Endodermal cell (in vitro differentiated cells): ENCODE measurements around the gene ADK. TPM values are rescaled to one million over a fixed set of nuclear protein-coding genes. Genes with fewer than 3 reads are reported as not detected.
"Not testable (repeated sequence)": the region's sequence is repeated elsewhere in the genome, so short reads cannot be mapped to it uniquely, and the experiment has no call there.

Experiments
- DNase-seq: peaks from one replicate; pipeline ENCODE4 v3.0.0-alpha.2; 2017
- H3K27ac ChIP-seq: 2 replicates; pipeline ENCODE4 v1.5.1; 2013; ENCODE audit warnings: mild to moderate bottlenecking, low read depth, low read length, moderate library complexity
- H3K27me3 ChIP-seq: 2 replicates; pipeline ENCODE4 v1.6.1; 2013; ENCODE audit warnings: mild to moderate bottlenecking, low read length, moderate library complexity; ENCODE audit not compliant: insufficient read depth, control insufficient read depth, poor library complexity, severe bottlenecking
- H3K36me3 ChIP-seq: 2 replicates; pipeline ENCODE4 v1.7.0; 2013; ENCODE audit warnings: mild to moderate bottlenecking, low read length, moderate library complexity; ENCODE audit not compliant: control insufficient read depth, insufficient read depth
- H3K4me1 ChIP-seq: one replicate; pipeline ENCODE4 v1.7.0; 2013; ENCODE audit warnings: low read length; ENCODE audit not compliant: control insufficient read depth, insufficient read depth
- H3K4me3 ChIP-seq: 2 replicates; pipeline ENCODE4 v1.5.1; 2013; ENCODE audit warnings: mild to moderate bottlenecking, low read length, moderate library complexity
- H3K9ac ChIP-seq: 2 replicates; pipeline ENCODE4 v1.6.1; 2013; ENCODE audit warnings: mild to moderate bottlenecking, low read length, moderate library complexity; ENCODE audit not compliant: poor library complexity, severe bottlenecking; ENCODE audit errors: extremely low read depth
- H3K9me3 ChIP-seq: 2 replicates; pipeline ENCODE4 v1.6.1; 2013; ENCODE audit warnings: mild to moderate bottlenecking, low read length, moderate library complexity; ENCODE audit not compliant: control insufficient read depth
- H3K27ac Mint-ChIP-seq: 2 replicates; pipeline ENCODE4 v1.8.0; 2020; ENCODE audit warnings: mixed read lengths
- H3K27me3 Mint-ChIP-seq: 2 replicates; pipeline ENCODE4 v1.8.0; 2021; ENCODE audit warnings: mild to moderate bottlenecking, mixed read lengths; ENCODE audit not compliant: insufficient read depth
- H3K36me3 Mint-ChIP-seq: 2 replicates; pipeline ENCODE4 v1.8.0; 2020; ENCODE audit warnings: low read depth, mixed read lengths
- H3K4me1 Mint-ChIP-seq: 2 replicates; pipeline ENCODE4 v1.8.0; 2020; ENCODE audit warnings: mixed read lengths
- H3K4me3 Mint-ChIP-seq: 2 replicates; pipeline ENCODE4 v1.8.0; 2020; ENCODE audit warnings: mild to moderate bottlenecking, moderate library complexity, mixed read lengths
- H3K9me3 Mint-ChIP-seq: 2 replicates; pipeline ENCODE4 v1.8.0; 2020; ENCODE audit warnings: mild to moderate bottlenecking, mixed read lengths
- WGBS, 2 experiments: methylation state at CpG; one replicate each; pipeline versions ENCODE4 v1.1.5 to v1.1.7; 2013; ENCODE audit warnings: missing lambda C conversion rate in 2 of 2, mixed read lengths in 1 of 2; ENCODE audit not compliant: insufficient coverage in 1 of 2, insufficient read length in 1 of 2; 5-methylcytosine and 5-hydroxymethylcytosine counted together
- total RNA-seq, 2 donors: library from RNA; stranded (reverse); fragmentation: NEBNext Ultra II Directional in 1 of 2; extraction: Animal tissue kit (Norgen Biotek cat#: 25700) in 1 of 2; gene quantifications; 2 replicates in 1 of 2; 3 replicates in 1 of 2; pipeline ENCODE4 v1.2.1, GENCODE V29; 2021
- TF ChIP-seq, protein P1 (sequence below): fragments of 200-600 bp; sonication (generic); conservative IDR thresholded peaks from 2 replicates; pipeline ENCODE4 v1.5.0; 2021; ENCODE audit warnings: antibody characterized with exemption, mild to moderate bottlenecking

The ADK gene
- total RNA-seq, 2 donors from 2014 or later: 23.6 to 36.7 TPM

- no peak for DNase-seq
- no peaks in the 10 kb centered on the region for H3K27me3 Mint-ChIP-seq
- H3K4me3 Mint-ChIP-seq: no peak overlapping the region
- H3K27ac Mint-ChIP-seq: no peak overlapping the region
- H3K4me1 Mint-ChIP-seq: no peaks in the 10 kb centered on the region
- H3K9ac ChIP-seq: no peak overlapping the region
- TF ChIP-seq, protein P1, sequence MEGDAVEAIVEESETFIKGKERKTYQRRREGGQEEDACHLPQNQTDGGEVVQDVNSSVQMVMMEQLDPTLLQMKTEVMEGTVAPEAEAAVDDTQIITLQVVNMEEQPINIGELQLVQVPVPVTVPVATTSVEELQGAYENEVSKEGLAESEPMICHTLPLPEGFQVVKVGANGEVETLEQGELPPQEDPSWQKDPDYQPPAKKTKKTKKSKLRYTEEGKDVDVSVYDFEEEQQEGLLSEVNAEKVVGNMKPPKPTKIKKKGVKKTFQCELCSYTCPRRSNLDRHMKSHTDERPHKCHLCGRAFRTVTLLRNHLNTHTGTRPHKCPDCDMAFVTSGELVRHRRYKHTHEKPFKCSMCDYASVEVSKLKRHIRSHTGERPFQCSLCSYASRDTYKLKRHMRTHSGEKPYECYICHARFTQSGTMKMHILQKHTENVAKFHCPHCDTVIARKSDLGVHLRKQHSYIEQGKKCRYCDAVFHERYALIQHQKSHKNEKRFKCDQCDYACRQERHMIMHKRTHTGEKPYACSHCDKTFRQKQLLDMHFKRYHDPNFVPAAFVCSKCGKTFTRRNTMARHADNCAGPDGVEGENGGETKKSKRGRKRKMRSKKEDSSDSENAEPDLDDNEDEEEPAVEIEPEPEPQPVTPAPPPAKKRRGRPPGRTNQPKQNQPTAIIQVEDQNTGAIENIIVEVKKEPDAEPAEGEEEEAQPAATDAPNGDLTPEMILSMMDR: no peak
- no peaks in the 10 kb centered on the region for H3K4me1 ChIP-seq
- H3K9me3 Mint-ChIP-seq: no peaks in the 10 kb centered on the region
- H3K9me3 ChIP-seq: no peaks in the 10 kb centered on the region
- no peak overlapping the region for H3K4me3 ChIP-seq
- no peaks in the 10 kb centered on the region for H3K36me3 Mint-ChIP-seq
- no peak overlapping the region for H3K27ac ChIP-seq
- no peaks in the 10 kb centered on the region for H3K27me3 ChIP-seq
- WGBS, 2 experiments: 99% methylated on average over 4 of the region's 4 CpGs; no CpG with 5 or more reads in 1 of the 2 experiments
- no peaks in the 10 kb centered on the region for H3K36me3 ChIP-seq
These were observed 340.0 kb downstream of the ADK start for GRCh38 chr10:74491014-74491413.

DNA sequence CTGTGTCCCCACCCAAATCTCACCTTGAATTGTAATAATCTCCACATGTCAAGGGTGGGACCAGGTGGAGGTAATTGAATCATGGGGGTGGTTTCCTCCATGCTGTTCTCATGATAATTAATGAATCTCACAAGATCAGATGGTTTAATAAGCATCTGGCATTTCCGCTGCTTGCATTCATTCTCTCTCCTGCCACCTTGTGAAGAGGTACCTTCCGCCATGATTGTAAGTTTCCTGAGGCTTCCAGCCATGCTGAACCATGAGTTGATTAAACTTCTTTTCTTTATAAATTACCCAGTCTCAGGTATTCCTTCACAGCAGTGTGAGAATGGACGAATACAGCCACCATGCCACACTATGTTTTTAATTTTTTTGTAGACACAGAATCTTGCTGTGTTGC lies 345.3 kb downstream of the ADK start:
- H3K36me3 Mint-ChIP-seq, H3K27ac Mint-ChIP-seq, H3K27ac ChIP-seq, H3K9me3 ChIP-seq, H3K36me3 ChIP-seq, H3K4me1 ChIP-seq, H3K27me3 ChIP-seq, H3K27me3 Mint-ChIP-seq, DNase-seq, H3K9me3 Mint-ChIP-seq, H3K4me1 Mint-ChIP-seq, H3K4me3 ChIP-seq, H3K4me3 Mint-ChIP-seq, H3K9ac ChIP-seq: not testable (repeated sequence)
- WGBS, 2 experiments: 97 to 100% methylated on average over 1 to 3 of the region's 3 CpGs

DNA sequence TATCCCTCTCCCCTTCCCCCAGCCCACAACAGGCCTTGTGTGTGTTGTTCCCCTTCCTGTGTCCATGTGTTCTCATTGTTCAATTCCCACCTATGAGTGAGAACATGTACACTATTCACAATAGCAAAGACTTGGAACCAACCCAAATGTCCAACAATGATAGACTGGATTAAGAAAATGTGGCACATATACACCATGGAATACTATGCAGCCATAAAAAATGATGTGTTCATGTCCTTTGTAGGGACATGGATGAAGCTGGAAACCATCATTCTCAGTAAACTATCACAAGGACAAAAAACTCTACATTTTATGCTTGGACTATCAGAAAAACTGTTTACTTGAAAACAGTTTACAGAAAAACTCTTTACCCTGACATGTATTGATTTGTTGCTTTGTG lies 347.6 kb downstream of the ADK start:
- not testable (repeated sequence) for H3K4me3 ChIP-seq, H3K9ac ChIP-seq, H3K27ac Mint-ChIP-seq, H3K9me3 ChIP-seq, DNase-seq, H3K27ac ChIP-seq, H3K9me3 Mint-ChIP-seq, H3K27me3 ChIP-seq, H3K36me3 ChIP-seq, H3K27me3 Mint-ChIP-seq, H3K4me1 ChIP-seq, H3K4me3 Mint-ChIP-seq, H3K36me3 Mint-ChIP-seq
- H3K4me1 Mint-ChIP-seq: peaks cover 11% of the 10 kb centered on the region

- Mint-ChIP-seq H3K4me3 (no peak overlapping the region), H3K27ac (no peak overlapping the region), H3K36me3 (peaks cover 9% of the 10 kb centered on the region), H3K9me3 (peaks cover 5% of the 10 kb centered on the region), H3K4me1 (peaks cover 11% of the 10 kb centered on the region), H3K27me3 (no peaks in the 10 kb centered on the region)
- Histone ChIP-seq H3K27me3 (no peaks in the 10 kb centered on the region), H3K27ac (no peak overlapping the region), H3K36me3 (peaks cover under 1% of the 10 kb centered on the region), H3K9ac (no peak overlapping the region), H3K4me1 (no peaks in the 10 kb centered on the region), H3K9me3 (peaks cover 6% of the 10 kb centered on the region), H3K4me3 (no peak overlapping the region)
- DNase-seq: no peak
- TF ChIP-seq, protein P1: no peak
- WGBS, 2 experiments: 86 to 88% methylated on average over 1 to 3 of the region's 4 CpGs
These were observed 349.1 kb downstream of the ADK start for GRCh38 chr10:74500026-74500704.
